Large intestine (tissue), 3 donors: Measurements from ENCODE around the gene SORT1. TPM values are rescaled to one million over a fixed set of nuclear protein-coding genes. Genes with fewer than 3 reads are reported as not detected.
"Not testable (repeated sequence)": the region's sequence is repeated elsewhere in the genome, so short reads cannot be mapped to it uniquely, and the experiment has no call there.

Source experiments
- DNase-seq, 2 donors: peaks; one replicate each; pipeline versions ENCODE4 v3.0.0 to v3.0.0-alpha.2; 2013
- H3K27ac ChIP-seq: one replicate; pipeline ENCODE4 v1.5.1; 2013; ENCODE audit warnings: low read length
- H3K27me3 ChIP-seq: 2 replicates; pipeline ENCODE4 v1.6.1; 2013; ENCODE audit warnings: low read length; ENCODE audit not compliant: control insufficient read depth, insufficient read depth
- H3K36me3 ChIP-seq: 2 replicates; pipeline ENCODE4 v1.6.1; 2013; ENCODE audit warnings: low read length; ENCODE audit not compliant: control insufficient read depth, insufficient read depth
- H3K4me1 ChIP-seq: one replicate; pipeline ENCODE4 v1.6.1; 2013; ENCODE audit warnings: low read length; ENCODE audit not compliant: control insufficient read depth, insufficient read depth
- H3K4me3 ChIP-seq: one replicate; pipeline ENCODE4 v1.5.1; 2013; ENCODE audit warnings: low read length
- H3K9me3 ChIP-seq: one replicate; pipeline ENCODE4 v1.6.1; 2013; ENCODE audit warnings: mild to moderate bottlenecking, low read depth, low read length, moderate library complexity; ENCODE audit not compliant: control insufficient read depth
- WGBS: methylation state at CpG from one replicate; pipeline ENCODE4 v1.1.5; 2013; ENCODE audit warnings: low lambda C conversion rate; ENCODE audit not compliant: insufficient coverage; 5-methylcytosine and 5-hydroxymethylcytosine counted together
- polyA plus RNA-seq: library from polyadenylated mRNA; unstranded; fragments of 120-200 nt; gene quantifications from one replicate; pipeline ENCODE4 v1.2.1, GENCODE V29; 2013

Gene SORT1
- polyA plus RNA-seq, 1 donor: 41.7 TPM

- Histone ChIP-seq H3K36me3 (no peaks in the 10 kb centered on the region), H3K9me3 (no peaks in the 10 kb centered on the region), H3K4me1 (no peaks in the 10 kb centered on the region), H3K4me3 (no peak overlapping the region), H3K27me3 (no peaks in the 10 kb centered on the region), H3K27ac (no peak overlapping the region)
- no peak for DNase-seq
- no CpG with 5 or more reads among the region's 1 CpG for WGBS
Observed at GRCh38 chr1:109290137-109290536, 107.6 kb downstream of the SORT1 start.

- not testable (repeated sequence) for H3K27ac ChIP-seq, H3K9me3 ChIP-seq, H3K36me3 ChIP-seq, DNase-seq, H3K27me3 ChIP-seq, H3K4me3 ChIP-seq
- peaks cover 16% of the 10 kb centered on the region for H3K4me1 ChIP-seq
- no CpG with 5 or more reads among the region's 5 CpGs for WGBS
Observed at GRCh38 chr1:109286762-109287161, 111.0 kb downstream of the SORT1 start.

GRCh38 chr1:109283748-109284600 is 113.7 kb downstream of the SORT1 start:
- peaks cover 20% of the 10 kb centered on the region for H3K4me1 ChIP-seq
- no peak for DNase-seq
- WGBS: 60% methylated on average over 1 of the region's 17 CpGs

GRCh38 chr1:109282952-109283747 is 114.6 kb downstream of the SORT1 start, which contains the start of gene PSRC1:
TSS of gene PSRC1 (minus strand) at chr1:109283145.
- H3K27ac ChIP-seq: peak within 1 kb of the TSS; percentile 86
- peak within 1 kb of the TSS; percentile 62 for H3K4me3 ChIP-seq
- WGBS: no CpG with 5 or more reads among the region's 56 CpGs

More at GRCh38 chr1:109283748-109284600, 113.7 kb downstream of the SORT1 start:
- peaks cover 11% of the 10 kb centered on the region for H3K36me3 ChIP-seq
- H3K27me3 ChIP-seq: no peaks in the 10 kb centered on the region
- peak overlapping the region; percentile 62 for H3K4me3 ChIP-seq
- H3K27ac ChIP-seq: peak overlapping the region; percentile 86
- no peaks in the 10 kb centered on the region for H3K9me3 ChIP-seq

GRCh38 chr1:109282497-109282951 is 115.2 kb downstream of the SORT1 start:
- no CpG with 5 or more reads among the region's 10 CpGs for WGBS
- Histone ChIP-seq H3K4me3 (peak overlapping the region; percentile 62), H3K36me3 (peaks cover 11% of the 10 kb centered on the region), H3K27me3 (no peaks in the 10 kb centered on the region), H3K4me1 (peaks cover 31% of the 10 kb centered on the region), H3K27ac (peak overlapping the region; percentile 86), H3K9me3 (no peaks in the 10 kb centered on the region)
- peak in 1 of 2 donors; percentile 42 for DNase-seq

More at GRCh38 chr1:109282952-109283747, 114.6 kb downstream of the SORT1 start, which contains the start of gene PSRC1:
- Histone ChIP-seq H3K4me1 (peaks cover 25% of the 10 kb centered on the region), H3K36me3 (peaks cover 11% of the 10 kb centered on the region), H3K9me3 (no peaks in the 10 kb centered on the region), H3K27me3 (no peaks in the 10 kb centered on the region)
- DNase-seq: peak; percentile 96 to 98

GRCh38 chr1:109281680-109282496 is 115.8 kb downstream of the SORT1 start:
- H3K36me3 ChIP-seq: peaks cover 11% of the 10 kb centered on the region
- H3K4me3 ChIP-seq: peak overlapping the region; percentile 62
- peaks cover 38% of the 10 kb centered on the region for H3K4me1 ChIP-seq
- no CpG with 5 or more reads among the region's 28 CpGs for WGBS
- no peak for DNase-seq
- no peaks in the 10 kb centered on the region for H3K27me3 ChIP-seq
- H3K27ac ChIP-seq: no peak overlapping the region
- no peaks in the 10 kb centered on the region for H3K9me3 ChIP-seq

GRCh38 chr1:109280862-109281261 is 116.9 kb downstream of the SORT1 start:
- no peak overlapping the region for H3K27ac ChIP-seq
- no peaks in the 10 kb centered on the region for H3K27me3 ChIP-seq
- DNase-seq: no peak
- 100% methylated on average over 1 of the region's 12 CpGs for WGBS
- H3K9me3 ChIP-seq: no peaks in the 10 kb centered on the region
- H3K4me1 ChIP-seq: peaks cover 43% of the 10 kb centered on the region
- H3K4me3 ChIP-seq: no peak overlapping the region
- peaks cover 11% of the 10 kb centered on the region for H3K36me3 ChIP-seq

GRCh38 chr1:109279615-109280278 is 118.0 kb downstream of the SORT1 start:
- Histone ChIP-seq H3K36me3 (peaks cover 11% of the 10 kb centered on the region), H3K4me3 (no peak overlapping the region), H3K27ac (no peak overlapping the region), H3K4me1 (peaks cover 54% of the 10 kb centered on the region), H3K9me3 (no peaks in the 10 kb centered on the region), H3K27me3 (no peaks in the 10 kb centered on the region)
- DNase-seq: no peak
- WGBS: 94% methylated on average over 3 of the region's 5 CpGs

- no peaks in the 10 kb centered on the region for H3K27me3 ChIP-seq
- peak overlapping the region; percentile 87 for H3K27ac ChIP-seq
- H3K4me3 ChIP-seq: no peak overlapping the region
- peaks cover 11% of the 10 kb centered on the region for H3K36me3 ChIP-seq
- DNase-seq: peak; percentile 91 to 94
- H3K9me3 ChIP-seq: peaks cover 2% of the 10 kb centered on the region
- WGBS: no CpG with 5 or more reads among the region's 7 CpGs
- peaks cover 67% of the 10 kb centered on the region for H3K4me1 ChIP-seq
Observed at GRCh38 chr1:109277434-109278204, 120.1 kb downstream of the SORT1 start.
